GM18505 (cell line): ENCODE data around the gene TDG.

ENCODE experiments used
- ATAC-seq: cut with Tn5 transposase; IDR thresholded peaks from one replicate; pipeline ENCODE4 v1.9.1; 2021; ENCODE audit not compliant: unreplicated experiment
- POLR2A ChIP-seq: IDR thresholded peaks from 4 replicates; pipeline ENCODE4 v1.6.1; 2011; ENCODE audit warnings: borderline replicate concordance; ENCODE audit not compliant: insufficient read depth, insufficient read length; ENCODE audit errors: extremely low read depth

Gene TDG

GRCh38 chr12:103973909-103974308 is 8.2 kb downstream of the TDG start:
- no peak for TF ChIP-seq POLR2A
- ATAC-seq = no peak

DNA sequence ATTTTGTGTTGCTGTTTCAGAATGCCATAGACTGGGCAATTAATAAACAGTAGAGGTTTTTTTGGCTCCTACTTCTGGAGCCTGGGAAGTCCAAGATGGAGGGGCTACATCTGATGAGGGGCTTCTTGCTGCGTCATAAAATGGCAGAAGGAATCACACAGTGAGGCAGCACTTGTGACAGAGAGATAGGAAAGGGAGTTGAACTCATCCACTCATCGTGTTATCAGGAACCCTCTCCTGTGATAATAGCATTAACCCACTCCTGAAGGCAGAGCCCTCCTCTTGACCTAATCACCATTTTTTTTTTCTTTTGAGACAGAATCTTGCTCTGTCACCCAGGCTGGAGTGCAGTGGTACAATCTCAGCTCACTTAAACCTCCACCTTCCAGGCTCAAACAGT is 9.7 kb downstream of the TDG start:
- ATAC-seq = no peak
- TF ChIP-seq POLR2A = no peak

DNA sequence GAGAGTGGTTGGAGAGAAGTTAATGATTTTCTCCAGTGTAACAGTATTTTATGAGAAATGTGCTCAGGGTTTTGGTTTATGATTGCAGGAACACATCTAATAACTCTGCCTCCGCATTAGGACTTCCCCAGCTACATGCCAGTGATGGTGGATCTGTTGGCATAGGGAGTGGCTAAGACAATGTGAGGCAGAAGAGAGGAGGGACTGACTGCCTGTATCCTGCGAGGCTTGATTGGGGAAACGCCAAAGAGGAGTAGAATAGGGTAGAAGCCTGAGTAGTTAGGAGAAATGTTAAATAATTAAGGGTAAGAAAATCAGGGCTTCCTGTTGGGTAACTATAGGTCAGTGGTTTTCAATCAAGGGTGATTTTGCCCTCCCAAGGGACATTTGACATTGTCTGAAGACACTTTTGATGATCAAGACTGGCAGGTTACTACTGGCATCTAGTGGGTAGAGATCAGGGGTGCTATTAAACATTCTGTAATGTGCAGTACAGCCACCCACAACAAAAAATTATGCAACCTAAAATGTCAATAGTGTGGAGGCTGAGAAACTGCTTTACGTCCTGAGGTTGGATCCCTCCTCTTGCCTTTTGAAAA is 12.8 kb downstream of the TDG start:
- ATAC-seq = no peak
- no peak for TF ChIP-seq POLR2A

DNA sequence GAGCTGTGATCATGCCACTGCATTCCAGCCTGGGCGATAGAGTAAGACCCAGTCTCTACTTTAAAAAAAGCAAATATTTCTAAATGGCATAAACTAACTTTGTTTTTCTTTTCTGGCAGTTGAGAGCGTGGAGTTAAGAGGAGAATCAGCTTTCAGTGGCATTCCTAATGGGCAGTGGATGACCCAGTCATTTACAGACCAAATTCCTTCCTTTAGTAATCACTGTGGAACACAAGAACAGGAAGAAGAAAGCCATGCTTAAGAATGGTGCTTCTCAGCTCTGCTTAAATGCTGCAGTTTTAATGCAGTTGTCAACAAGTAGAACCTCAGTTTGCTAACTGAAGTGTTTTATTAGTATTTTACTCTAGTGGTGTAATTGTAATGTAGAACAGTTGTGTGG is 21.2 kb downstream of the TDG start:
- TF ChIP-seq POLR2A = no peak
- ATAC-seq = no peak

- ATAC-seq = no peak
- no peak for TF ChIP-seq POLR2A
These were observed 28.6 kb downstream of the TDG start for GRCh38 chr12:103994235-103994634.

- ATAC-seq = no peak
- no peak for TF ChIP-seq POLR2A
These were observed 30.9 kb downstream of the TDG start for GRCh38 chr12:103996595-103996994.

- no peak for ATAC-seq
- TF ChIP-seq POLR2A = no peak
These were observed 31.7 kb downstream of the TDG start for GRCh38 chr12:103997286-103997900.

DNA sequence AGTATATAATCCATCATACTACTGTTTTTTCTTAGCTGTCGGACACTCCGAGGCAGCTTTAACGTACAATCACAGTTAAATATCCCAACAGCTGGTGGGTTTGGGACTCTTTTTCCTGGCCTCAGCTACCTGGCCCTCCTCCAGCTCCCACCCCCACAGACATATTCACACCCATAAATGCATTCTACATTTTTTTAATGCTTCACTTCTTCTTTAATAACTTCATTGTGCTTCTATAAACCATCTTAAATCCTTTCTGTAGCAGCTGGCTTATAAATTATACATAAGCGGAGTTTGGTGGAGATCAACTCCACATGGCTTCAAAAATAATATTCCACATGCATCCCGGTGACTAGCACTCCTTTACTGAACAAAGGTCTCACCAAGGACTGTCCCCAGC is 33.3 kb downstream of the TDG start:
- TF ChIP-seq POLR2A = no peak
- no peak for ATAC-seq

DNA sequence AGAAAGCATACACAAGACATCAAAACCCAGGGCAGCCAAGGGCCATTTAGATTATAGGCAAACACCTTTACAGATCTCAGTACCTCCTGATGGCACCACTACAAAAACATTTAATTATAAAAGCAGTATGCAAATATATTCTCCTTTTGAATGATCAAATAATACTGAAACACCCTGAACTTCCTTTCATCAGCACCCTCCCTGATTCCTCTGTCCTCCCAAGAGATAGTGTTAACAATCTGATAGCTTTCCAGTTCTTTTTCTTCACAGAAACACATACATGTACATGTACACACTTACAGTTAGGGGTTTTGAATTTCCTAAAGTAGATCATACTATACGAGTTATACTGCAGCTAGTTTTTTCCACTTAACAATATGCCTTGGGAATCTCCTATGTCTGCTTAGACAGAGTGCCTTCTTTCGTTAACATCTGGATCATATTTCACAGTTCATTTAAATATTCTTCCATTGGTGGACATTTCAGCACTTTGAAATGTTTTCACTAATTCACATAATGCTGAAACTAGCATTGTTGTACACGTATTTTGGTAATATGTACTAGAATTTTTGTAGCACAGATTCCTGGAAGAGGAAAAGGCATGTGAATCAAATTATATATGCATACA is 35.2 kb downstream of the TDG start:
- no peak for ATAC-seq
- no peak for TF ChIP-seq POLR2A

DNA sequence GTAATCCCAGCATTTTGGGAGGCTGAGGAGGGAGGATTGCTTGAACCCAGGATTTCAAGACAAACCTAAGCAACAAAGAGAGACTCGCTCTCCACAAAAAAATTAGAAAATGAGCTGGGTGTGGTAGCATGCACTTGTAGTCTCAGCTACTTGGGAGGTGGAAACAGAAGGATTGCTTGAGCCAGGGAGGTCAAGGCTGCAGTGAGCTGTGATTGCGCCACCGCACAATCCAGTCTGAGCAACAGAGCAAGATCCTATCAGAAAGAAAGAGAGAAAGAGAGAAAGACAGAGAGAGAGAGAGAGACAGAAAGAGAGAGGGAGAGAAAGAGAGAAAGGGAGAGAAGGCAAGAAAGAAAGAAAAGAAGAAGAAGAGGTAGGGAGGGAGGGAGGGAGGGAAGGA is 37.0 kb downstream of the TDG start:
- TF ChIP-seq POLR2A = no peak
- ATAC-seq = no peak

GRCh38 chr12:104003596-104003995 is 37.9 kb downstream of the TDG start:
- TF ChIP-seq POLR2A = no peak
- no peak for ATAC-seq

DNA sequence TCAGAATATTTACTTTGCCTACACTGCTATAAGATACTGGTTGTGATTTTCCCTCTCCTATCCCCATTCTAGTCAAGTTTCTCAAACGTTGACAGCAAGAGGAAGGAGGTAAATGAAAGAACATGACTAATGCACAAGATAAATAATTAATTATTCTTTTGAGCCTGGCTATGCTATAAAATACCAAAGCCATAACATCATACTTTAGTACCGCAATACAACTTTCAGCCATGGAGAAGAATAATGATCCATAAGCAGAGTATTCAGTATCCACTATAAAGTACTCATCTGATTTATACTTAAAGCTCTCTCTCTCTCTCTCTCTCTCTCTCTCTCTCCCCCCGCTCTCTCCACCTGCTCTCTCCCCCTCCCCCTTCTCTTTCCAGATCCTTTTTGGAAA is 41.3 kb downstream of the TDG start:
- ATAC-seq = no peak
- no peak for TF ChIP-seq POLR2A

GRCh38 chr12:104010121-104010520 is 44.4 kb downstream of the TDG start:
- no peak for TF ChIP-seq POLR2A
- ATAC-seq = no peak

DNA sequence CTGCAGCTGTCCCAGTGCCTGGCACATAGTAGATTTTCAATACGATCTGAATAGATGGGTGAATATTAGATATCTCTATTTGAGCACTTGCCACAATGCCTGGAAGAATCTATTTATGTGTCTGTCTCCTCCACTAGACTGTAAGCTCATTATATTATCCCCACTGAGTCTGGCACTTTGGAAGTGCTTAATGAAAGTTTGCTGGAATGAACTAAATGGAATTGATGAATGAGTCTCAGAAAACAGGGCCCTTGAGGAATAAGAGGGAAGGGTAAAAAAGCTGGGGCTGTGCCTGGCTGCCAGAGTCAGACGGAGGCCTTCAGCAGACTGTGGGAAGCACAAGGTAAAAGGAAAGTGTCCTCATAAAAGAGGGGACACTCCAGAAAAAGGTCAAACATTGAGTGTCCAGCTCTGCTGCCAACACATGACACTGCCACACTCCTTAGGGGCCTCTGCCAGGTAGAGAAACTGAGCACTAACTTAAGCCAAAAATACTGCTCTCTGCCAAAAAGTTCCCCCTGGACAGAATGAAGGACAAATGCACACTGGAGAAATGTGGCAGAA is 45.0 kb downstream of the TDG start:
- TF ChIP-seq POLR2A = no peak
- no peak for ATAC-seq
